Epithelial cell of proximal tubule (primary cell): ENCODE results near the gene GAGE13. TPM values are rescaled to one million over a fixed set of nuclear protein-coding genes. Genes with fewer than 3 reads are reported as not detected.
"Not testable (repeated sequence)": the region's sequence is repeated elsewhere in the genome, so short reads cannot be mapped to it uniquely, and the experiment has no call there.

ENCODE experiments used
- DNase-seq: peaks from one replicate; pipeline ENCODE4 v3.0.0-alpha.2; 2011; ENCODE audit warnings: low read depth
- H3K4me3 ChIP-seq: 2 replicates; pipeline ENCODE4 v1.5.1; 2011; ENCODE audit warnings: low read depth, mild to moderate bottlenecking, low read length
- total RNA-seq: library from RNA; depleted of rRNA; stranded (reverse); fragments of >200 nt; gene quantifications from 2 replicates; pipeline ENCODE4 v1.2.3, GENCODE V29; 2015
- TF ChIP-seq, protein P1 (sequence below): conservative IDR thresholded peaks from 2 replicates; pipeline ENCODE4 v1.5.1; 2012; ENCODE audit warnings: low read depth, mild to moderate bottlenecking, low read length

Gene GAGE13
- not detected in 2 replicates for total RNA-seq

DNA sequence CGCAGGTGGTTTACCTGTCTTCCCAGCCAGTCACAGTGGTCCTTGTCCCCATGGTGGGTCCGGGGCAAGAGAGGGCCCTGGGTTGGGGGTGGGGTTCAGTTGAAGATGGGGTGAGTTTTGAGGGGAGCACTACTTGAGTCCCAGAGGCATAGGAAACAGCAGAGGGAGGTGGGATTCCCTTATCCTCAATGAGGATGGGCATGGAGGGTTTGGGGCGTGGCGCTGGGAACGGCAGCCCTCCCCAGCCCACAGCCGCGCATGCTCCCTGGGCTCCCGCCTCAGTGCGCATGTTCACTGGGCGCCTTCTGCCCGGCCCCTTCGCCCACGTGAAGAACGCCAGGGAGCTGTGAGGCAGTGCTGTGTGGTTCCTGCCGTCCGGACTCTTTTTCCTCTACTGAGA is at the start of gene GAGE13:
Gene GAGE13, plus strand, starts transcription at position 301 of the 400 bp plus-strand sequence. CDS start 1,156 bp downstream, outside the sequence.
- H3K4me3 ChIP-seq, result not testable (repeated sequence)

DNA sequence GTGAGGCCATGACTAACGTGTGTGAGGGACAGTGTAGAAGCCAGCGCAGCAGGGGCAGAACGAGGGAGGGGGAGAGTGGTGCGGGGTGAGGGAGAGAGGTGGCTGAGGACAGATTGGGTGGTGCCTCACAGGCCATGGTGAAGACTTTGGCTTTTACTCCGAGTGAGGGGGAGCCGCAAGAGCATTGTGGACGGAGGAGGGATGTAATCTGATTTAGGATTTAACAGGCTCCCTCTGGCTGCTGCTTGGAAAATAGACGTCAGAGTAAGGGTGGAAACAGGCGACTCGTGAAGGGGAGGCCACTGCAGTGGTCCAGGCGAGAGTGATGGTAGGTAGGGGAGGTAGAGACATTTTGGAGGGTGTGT is 48.8 kb upstream of the GAGE13 start:
- TF ChIP-seq, protein P1, sequence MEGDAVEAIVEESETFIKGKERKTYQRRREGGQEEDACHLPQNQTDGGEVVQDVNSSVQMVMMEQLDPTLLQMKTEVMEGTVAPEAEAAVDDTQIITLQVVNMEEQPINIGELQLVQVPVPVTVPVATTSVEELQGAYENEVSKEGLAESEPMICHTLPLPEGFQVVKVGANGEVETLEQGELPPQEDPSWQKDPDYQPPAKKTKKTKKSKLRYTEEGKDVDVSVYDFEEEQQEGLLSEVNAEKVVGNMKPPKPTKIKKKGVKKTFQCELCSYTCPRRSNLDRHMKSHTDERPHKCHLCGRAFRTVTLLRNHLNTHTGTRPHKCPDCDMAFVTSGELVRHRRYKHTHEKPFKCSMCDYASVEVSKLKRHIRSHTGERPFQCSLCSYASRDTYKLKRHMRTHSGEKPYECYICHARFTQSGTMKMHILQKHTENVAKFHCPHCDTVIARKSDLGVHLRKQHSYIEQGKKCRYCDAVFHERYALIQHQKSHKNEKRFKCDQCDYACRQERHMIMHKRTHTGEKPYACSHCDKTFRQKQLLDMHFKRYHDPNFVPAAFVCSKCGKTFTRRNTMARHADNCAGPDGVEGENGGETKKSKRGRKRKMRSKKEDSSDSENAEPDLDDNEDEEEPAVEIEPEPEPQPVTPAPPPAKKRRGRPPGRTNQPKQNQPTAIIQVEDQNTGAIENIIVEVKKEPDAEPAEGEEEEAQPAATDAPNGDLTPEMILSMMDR, result no peak
- DNase-seq, result no peak
- no peak overlapping the region for H3K4me3 ChIP-seq

More for the DNA sequence above, at the start of gene GAGE13:
- DNase-seq, result not testable (repeated sequence)

DNA sequence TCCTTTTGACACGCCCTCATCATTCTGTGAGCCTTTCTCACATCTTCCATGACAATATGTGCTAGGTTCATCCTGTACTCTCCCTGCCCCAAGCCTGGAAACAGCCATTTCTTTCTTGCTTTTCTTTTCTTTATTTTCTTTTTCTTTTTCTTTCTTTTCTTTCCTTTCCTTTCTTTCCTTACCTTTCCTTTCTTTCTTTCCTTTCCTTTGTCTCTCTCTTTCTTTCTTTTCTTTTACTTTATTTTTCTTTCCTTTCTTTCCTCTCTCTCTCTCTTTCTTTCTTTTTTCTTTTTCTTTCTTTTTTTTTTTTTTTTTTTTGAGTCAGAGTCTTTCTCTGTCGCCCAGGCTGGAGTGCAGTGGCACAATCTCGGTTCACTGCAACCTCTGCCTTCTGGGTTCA is 47.2 kb upstream of the GAGE13 start:
- no peak overlapping the region for H3K4me3 ChIP-seq
- DNase-seq, result no peak
- TF ChIP-seq, protein P1, result no peak

DNA sequence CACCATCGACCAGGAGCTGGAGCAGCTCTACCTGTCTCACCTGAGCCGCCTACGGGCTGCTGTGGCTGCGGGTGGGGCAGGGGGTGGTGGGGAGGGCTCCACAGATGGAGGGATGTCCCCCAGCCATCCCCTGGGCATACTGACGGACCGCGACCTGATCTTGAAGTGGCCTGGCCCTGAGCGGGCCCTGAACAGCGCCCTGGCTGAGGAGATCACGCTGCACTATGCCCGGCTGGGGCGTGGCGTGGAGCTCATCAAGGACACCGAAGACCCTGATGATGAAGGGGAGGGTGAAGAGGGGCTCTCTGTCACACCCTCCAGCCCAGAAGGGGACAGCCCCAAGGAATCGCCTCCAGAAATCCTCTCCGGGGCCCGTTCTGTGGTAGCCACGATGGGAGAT is 45.2 kb upstream of the GAGE13 start:
- TF ChIP-seq, protein P1, result no peak
- H3K4me3 ChIP-seq, result no peak overlapping the region
- DNase-seq, result no peak

DNA sequence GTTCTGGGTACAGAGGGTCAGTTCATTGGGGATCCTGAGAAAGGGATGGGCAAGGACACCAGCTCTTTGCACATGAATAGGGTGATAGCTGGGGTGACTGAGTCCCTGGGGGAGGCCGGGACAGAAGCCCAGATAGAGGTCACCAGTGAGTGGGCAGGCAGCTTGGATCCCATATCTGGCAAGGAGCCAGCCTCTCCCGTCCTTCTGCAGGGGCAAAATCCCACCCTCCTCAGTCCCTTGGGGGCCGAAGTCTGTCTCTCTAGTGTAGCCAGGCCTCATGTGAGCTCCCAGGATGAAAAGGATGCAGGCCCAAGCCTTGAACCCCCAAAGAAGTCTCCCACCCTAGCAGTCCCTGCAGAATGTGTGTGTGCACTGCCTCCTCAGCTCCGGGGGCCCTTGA is 44.8 kb upstream of the GAGE13 start:
- H3K4me3 ChIP-seq, result no peak overlapping the region
- TF ChIP-seq, protein P1, result no peak

GRCh38 chrX:49287665-49288064 is 43.7 kb upstream of the GAGE13 start:
- DNase-seq, result no peak
- H3K4me3 ChIP-seq, result no peak overlapping the region
- TF ChIP-seq, protein P1, result no peak

More for the DNA sequence above, 44.8 kb upstream of the GAGE13 start:
- no peak for DNase-seq

GRCh38 chrX:49290215-49290614 is 41.2 kb upstream of the GAGE13 start:
- TF ChIP-seq, protein P1, result no peak
- H3K4me3 ChIP-seq, result no peak overlapping the region
- DNase-seq, result no peak
